OCI-LY1 (cell line): ENCODE data around the gene ST6GALNAC3.

Source experiments
- H2AFZ ChIP-seq: fragments of 200-600 bp; sonication (generic), shearing (Covaris generic); 2 replicates; pipeline ENCODE4 v1.6.0; 2014; ENCODE audit warnings: antibody characterized with exemption, mild to moderate bottlenecking, low read length
- H3F3A ChIP-seq: fragments of 200-600 bp; sonication (generic), shearing (Covaris generic); 2 replicates; pipeline ENCODE4 v1.6.0; 2014; ENCODE audit warnings: mild to moderate bottlenecking, antibody characterized with exemption, low read length, moderate library complexity; ENCODE audit not compliant: insufficient read depth
- H3K27ac ChIP-seq: fragments of 200-600 bp; sonication (generic); 2 replicates; pipeline ENCODE4 v1.5.1; 2014; ENCODE audit warnings: low read length, mixed run types, mild to moderate bottlenecking, low read depth; ENCODE audit not compliant: poor library complexity, severe bottlenecking
- H3K27me3 ChIP-seq: fragments of 200-600 bp; sonication (generic); 2 replicates; pipeline ENCODE4 v1.6.0; 2014; ENCODE audit warnings: antibody characterized with exemption, mild to moderate bottlenecking, low read length, moderate library complexity; ENCODE audit not compliant: insufficient read depth
- H3K36me3 ChIP-seq: fragments of 200-600 bp; sonication (generic); 2 replicates; pipeline ENCODE4 v1.6.1; 2014; ENCODE audit warnings: mild to moderate bottlenecking, antibody characterized with exemption, low read length, moderate library complexity, mixed read lengths; ENCODE audit not compliant: insufficient read depth
- H3K4me1 ChIP-seq: fragments of 200-600 bp; sonication (generic); 2 replicates; pipeline ENCODE4 v1.5.1; 2014; ENCODE audit warnings: mild to moderate bottlenecking, low read length, moderate library complexity; ENCODE audit not compliant: insufficient read depth, severe bottlenecking
- H3K4me2 ChIP-seq: fragments of 200-600 bp; sonication (generic), shearing (Covaris generic); 2 replicates; pipeline ENCODE4 v1.6.1; 2014; ENCODE audit warnings: low read length
- H3K4me3 ChIP-seq: fragments of 200-600 bp; sonication (generic); 2 replicates; pipeline ENCODE4 v1.5.1; 2014; ENCODE audit warnings: low read length, low read depth, mild to moderate bottlenecking, mixed read lengths; ENCODE audit not compliant: poor library complexity, severe bottlenecking
- H3K79me2 ChIP-seq: fragments of 200-600 bp; shearing (Covaris generic); 2 replicates; pipeline ENCODE4 v1.6.1; 2016; ENCODE audit warnings: mixed run types, low read length, mixed read lengths; ENCODE audit not compliant: insufficient read depth
- H3K9ac ChIP-seq: fragments of 200-600 bp; sonication (generic), shearing (Covaris generic); 2 replicates; pipeline ENCODE4 v1.6.1; 2014; ENCODE audit warnings: mild to moderate bottlenecking, low read length, mixed read lengths
- H3K9me2 ChIP-seq: fragments of 200-600 bp; sonication (generic), shearing (Covaris generic); 2 replicates; pipeline ENCODE4 v1.6.1; 2014; ENCODE audit warnings: low read depth, mild to moderate bottlenecking, low read length, mixed read lengths
- H3K9me3 ChIP-seq: fragments of 200-600 bp; shearing (Covaris generic); 2 replicates; pipeline ENCODE4 v1.6.1; 2014; ENCODE audit warnings: low read length, mixed read lengths
- H4K20me1 ChIP-seq: fragments of 200-600 bp; sonication (generic), shearing (Covaris generic); 2 replicates; pipeline ENCODE4 v1.6.0; 2016; ENCODE audit warnings: mild to moderate bottlenecking, low read length; ENCODE audit not compliant: insufficient read depth
- EZH2 ChIP-seq: fragments of 200-600 bp; sonication (generic), shearing (Covaris generic); IDR thresholded peaks from 2 replicates; pipeline ENCODE4 v1.8.0; 2017; ENCODE audit warnings: borderline replicate concordance, mixed run types, mild to moderate bottlenecking, antibody characterized with exemption, low read length, moderate library complexity, mixed read lengths
- TF ChIP-seq, protein P1 (sequence below): fragments of 200-600 bp; sonication (generic), shearing (Covaris generic); IDR thresholded peaks from 2 replicates; pipeline ENCODE4 v1.5.1; 2017; ENCODE audit warnings: mild to moderate bottlenecking, antibody characterized with exemption, low read length, moderate library complexity, mixed read lengths

The ST6GALNAC3 gene

DNA sequence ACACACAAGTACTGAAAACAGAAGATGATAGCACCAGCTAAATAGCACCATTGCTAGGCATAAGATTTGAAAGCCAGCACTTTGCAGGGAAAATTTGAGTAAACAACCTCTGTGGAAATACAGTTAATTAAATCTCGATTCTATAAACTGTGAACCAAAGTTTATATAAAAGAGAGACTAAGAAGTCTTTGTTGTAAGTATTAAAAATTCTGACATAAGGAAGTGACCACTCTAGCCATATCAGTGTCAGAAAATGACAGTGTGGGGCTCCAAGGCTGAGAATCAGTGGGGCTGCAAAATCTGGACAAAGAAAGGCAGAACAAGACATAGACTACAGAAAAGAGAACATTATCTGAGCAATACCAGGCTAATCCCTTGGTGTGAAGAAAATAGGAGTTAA lies 292.2 kb downstream of the ST6GALNAC3 start:
- H3K9me2 ChIP-seq = no peaks in the 10 kb centered on the region
- TF ChIP-seq, protein P1, sequence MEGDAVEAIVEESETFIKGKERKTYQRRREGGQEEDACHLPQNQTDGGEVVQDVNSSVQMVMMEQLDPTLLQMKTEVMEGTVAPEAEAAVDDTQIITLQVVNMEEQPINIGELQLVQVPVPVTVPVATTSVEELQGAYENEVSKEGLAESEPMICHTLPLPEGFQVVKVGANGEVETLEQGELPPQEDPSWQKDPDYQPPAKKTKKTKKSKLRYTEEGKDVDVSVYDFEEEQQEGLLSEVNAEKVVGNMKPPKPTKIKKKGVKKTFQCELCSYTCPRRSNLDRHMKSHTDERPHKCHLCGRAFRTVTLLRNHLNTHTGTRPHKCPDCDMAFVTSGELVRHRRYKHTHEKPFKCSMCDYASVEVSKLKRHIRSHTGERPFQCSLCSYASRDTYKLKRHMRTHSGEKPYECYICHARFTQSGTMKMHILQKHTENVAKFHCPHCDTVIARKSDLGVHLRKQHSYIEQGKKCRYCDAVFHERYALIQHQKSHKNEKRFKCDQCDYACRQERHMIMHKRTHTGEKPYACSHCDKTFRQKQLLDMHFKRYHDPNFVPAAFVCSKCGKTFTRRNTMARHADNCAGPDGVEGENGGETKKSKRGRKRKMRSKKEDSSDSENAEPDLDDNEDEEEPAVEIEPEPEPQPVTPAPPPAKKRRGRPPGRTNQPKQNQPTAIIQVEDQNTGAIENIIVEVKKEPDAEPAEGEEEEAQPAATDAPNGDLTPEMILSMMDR = no peak
- no peak for TF ChIP-seq EZH2
- H3K27ac ChIP-seq = no peak overlapping the region
- H2AFZ ChIP-seq = no peak overlapping the region
- no peaks in the 10 kb centered on the region for H3K9me3 ChIP-seq
- H3K79me2 ChIP-seq = no peaks in the 10 kb centered on the region
- no peaks in the 10 kb centered on the region for H3K36me3 ChIP-seq
- H3K4me3 ChIP-seq = no peak overlapping the region
- H4K20me1 ChIP-seq = no peaks in the 10 kb centered on the region
- H3K27me3 ChIP-seq = no peaks in the 10 kb centered on the region
- no peaks in the 10 kb centered on the region for H3F3A ChIP-seq
- no peaks in the 10 kb centered on the region for H3K4me1 ChIP-seq
- no peak overlapping the region for H3K4me2 ChIP-seq
- H3K9ac ChIP-seq = no peak overlapping the region

DNA sequence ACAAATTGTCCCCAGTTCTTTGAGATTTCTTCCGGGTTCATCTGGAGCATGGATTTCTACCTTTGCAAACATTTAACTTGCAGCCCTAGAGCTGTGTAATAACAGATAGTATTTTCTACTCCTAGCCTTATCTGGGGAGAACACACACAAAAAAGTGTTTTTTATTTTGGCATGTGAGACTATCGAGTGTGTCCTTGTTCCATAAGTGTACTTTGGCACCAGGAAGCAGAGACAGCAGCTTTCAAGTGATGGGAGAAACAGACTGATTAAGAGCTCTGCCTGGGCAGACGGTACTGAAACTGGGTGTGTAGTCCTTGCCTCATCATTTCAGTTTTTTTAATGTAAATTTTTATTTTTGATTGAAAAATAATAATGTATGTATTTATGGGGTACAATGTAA lies 297.4 kb downstream of the ST6GALNAC3 start:
- no peaks in the 10 kb centered on the region for H3K4me1 ChIP-seq

DNA sequence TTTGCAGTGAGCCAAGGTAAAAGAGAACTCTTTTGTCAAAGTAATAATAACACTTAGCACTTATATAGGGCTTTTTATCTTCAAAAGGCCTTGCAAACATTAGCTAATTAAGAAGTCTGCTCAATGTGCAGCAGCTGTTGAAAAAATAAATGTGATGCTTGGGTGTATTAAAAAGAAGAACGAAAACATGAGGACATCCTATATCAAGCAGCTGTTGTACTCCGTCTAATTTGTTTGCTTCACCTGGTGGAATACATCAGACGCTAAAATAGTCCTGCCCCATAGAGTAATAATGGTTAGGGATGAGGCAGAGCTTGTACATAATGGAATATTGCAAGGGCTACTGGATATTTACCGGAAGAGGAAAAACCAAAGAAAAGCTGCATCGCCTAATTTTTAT lies 299.5 kb downstream of the ST6GALNAC3 start:
- Histone ChIP-seq H3F3A (no peaks in the 10 kb centered on the region), H3K4me2 (no peak overlapping the region), H2AFZ (no peak overlapping the region), H3K36me3 (no peaks in the 10 kb centered on the region), H4K20me1 (no peaks in the 10 kb centered on the region), H3K4me1 (no peaks in the 10 kb centered on the region), H3K27me3 (no peaks in the 10 kb centered on the region), H3K9me3 (no peaks in the 10 kb centered on the region), H3K4me3 (no peak overlapping the region), H3K79me2 (no peaks in the 10 kb centered on the region), H3K27ac (no peak overlapping the region), H3K9ac (no peak overlapping the region), H3K9me2 (no peaks in the 10 kb centered on the region)
- TF ChIP-seq, protein P1 = no peak
- TF ChIP-seq EZH2 = no peak

More for the DNA sequence above, 297.4 kb downstream of the ST6GALNAC3 start:
- no peak overlapping the region for H2AFZ ChIP-seq
- no peaks in the 10 kb centered on the region for H4K20me1 ChIP-seq
- H3K4me3 ChIP-seq = no peak overlapping the region
- no peak overlapping the region for H3K4me2 ChIP-seq
- H3K9me3 ChIP-seq = no peaks in the 10 kb centered on the region
- H3K79me2 ChIP-seq = no peaks in the 10 kb centered on the region
- TF ChIP-seq, protein P1 = no peak
- no peak for TF ChIP-seq EZH2
- H3K9ac ChIP-seq = no peak overlapping the region
- no peaks in the 10 kb centered on the region for H3F3A ChIP-seq
- H3K27me3 ChIP-seq = no peaks in the 10 kb centered on the region
- no peaks in the 10 kb centered on the region for H3K9me2 ChIP-seq
- H3K36me3 ChIP-seq = no peaks in the 10 kb centered on the region
- H3K27ac ChIP-seq = no peak overlapping the region
